ENCODE results near the gene CCL11. TPM values are rescaled to one million over a fixed set of nuclear protein-coding genes. Genes with fewer than 3 reads are reported as not detected.

The CCL11 gene
- total and polyA plus RNA-seq, 2 of the 13 experiments (the other 11 are each of a cell fraction or from before 2014, with no cell fraction given): not detected

- TF ChIP-seq RCOR2 (CRISPR knock-in tag; IDR thresholded peaks at IDR 0.05) (no peak), ZNF543 (CRISPR knock-in tag; IDR thresholded peaks at IDR 0.05) (no peak), MAZ (IDR thresholded peaks at IDR 0.05; ENCODE audit: borderline replicate concordance, low read depth, low read length) (no peak), MAZ (CRISPR knock-in tag; IDR thresholded peaks at IDR 0.05; ENCODE audit: low read depth) (no peak), XRCC5 (optimal IDR thresholded peaks at IDR 0.05; ENCODE audit: low read length) (no peak), GZF1 (CRISPR knock-in tag; IDR thresholded peaks at IDR 0.05) (no peak)
Observed at GRCh38 chr17:34237458-34237857, 48.1 kb upstream of the CCL11 start (continued).

GRCh38 chr17:34241062-34241461 lies 44.5 kb upstream of the CCL11 start:
- H2AFZ ChIP-seq (ENCODE audit: low read length): no peak overlapping the region
- intact Hi-C loops (cut with micrococcal nuclease; ENCODE audit: unreplicated experiment) (no loop called here), in situ Hi-C loops (cut with HindIII; ENCODE audit: extremely low pct_ligation_motif_present, low pct_unique_long_range_greater_than_20kb) (no loop called here)
- no peak overlapping the region for H3K9ac ChIP-seq (ENCODE audit: insufficient read depth, low read depth, low read length)
- DNase-seq (ENCODE audit: low spot score) (no peak), ATAC-seq (no peak), FAIRE-seq (no peak)
- H3K36me3 ChIP-seq (replicated peaks in 1 of 2; ENCODE audit: control insufficient read depth in 1 of 2, insufficient read depth in 2 of 2, low read length in 2 of 2): no peaks in the 10 kb centered on the region
- TF ChIP-seq FOSL2 (CRISPR knock-in tag; IDR thresholded peaks at IDR 0.05) (no peak), ZNF619 (CRISPR knock-in tag; IDR thresholded peaks at IDR 0.05) (no peak), JDP2 (CRISPR knock-in tag; IDR thresholded peaks at IDR 0.05; ENCODE audit: borderline replicate concordance) (no peak), LCORL (IDR thresholded peaks at IDR 0.05) (no peak), LCORL (CRISPR knock-in tag; IDR thresholded peaks at IDR 0.05) (no peak), PHF21A (CRISPR knock-in tag; IDR thresholded peaks at IDR 0.05) (no peak), ZFX (CRISPR knock-in tag; IDR thresholded peaks at IDR 0.05; ENCODE audit: low read depth) (no peak), ZNF773 (CRISPR knock-in tag; IDR thresholded peaks at IDR 0.05; ENCODE audit: borderline replicate concordance) (no peak), SAP130 (CRISPR knock-in tag; IDR thresholded peaks at IDR 0.05; ENCODE audit: low read depth) (no peak), ETV6 (CRISPR knock-in tag; conservative IDR thresholded peaks at IDR 0.05) (no peak)
- H3K27me3 ChIP-seq (ENCODE audit: control insufficient read depth in 1 of 2, insufficient read depth in 2 of 2, low read length in 2 of 2): no peaks in the 10 kb centered on the region; a peak in 2 of 5 replicates
- WGBS (ENCODE audit: low lambda C conversion rate): 0% methylated on average over 2 of the region's 4 CpGs
- ChIA-PET POLR2A (no interaction called here), CTCF (ENCODE audit: low intra/inter-chr PET ratio, low total read pairs) (no interaction called here)
- H3K27ac ChIP-seq (ENCODE audit: extremely low read length, insufficient read depth, low read length): no peak overlapping the region
- H3K4me1 ChIP-seq (ENCODE audit: insufficient read depth, low read length): no peaks in the 10 kb centered on the region
- no peak overlapping the region for H3K4me2 ChIP-seq (ENCODE audit: low read depth, low read length)
- no peak overlapping the region for H3K4me3 ChIP-seq (replicated peaks in 1 of 3; ENCODE audit: insufficient read depth in 1 of 3, low read depth in 2 of 3, low read length in 3 of 3)
- H3K9me3 ChIP-seq (ENCODE audit: low read length): no peaks in the 10 kb centered on the region
- H3K79me2 ChIP-seq (ENCODE audit: insufficient read depth, low read length): no peaks in the 10 kb centered on the region
- H4K20me1 ChIP-seq (ENCODE audit: insufficient read depth, low read length): no peaks in the 10 kb centered on the region
- BruUV-seq (replicated peaks): no TSS peak
